ENCODE measurements around the gene LGMN. TPM values are rescaled to one million over a fixed set of nuclear protein-coding genes. Genes with fewer than 3 reads are reported as not detected.

The LGMN gene
- total and polyA plus RNA-seq, 2 of the 8 experiments (the other 6 are each of a cell fraction or from before 2014, with no cell fraction given), result 57.4 to 83.4 TPM

GRCh38 chr14:92703516-92703915, 44.9 kb downstream of the LGMN start:
- Histone ChIP-seq H3K23ac (ENCODE audit: insufficient read length) (no peak overlapping the region), H3K4ac (replicated peaks; ENCODE audit: insufficient read length, low read depth, low read length) (no peak overlapping the region), H3K27me3 (replicated peaks in 1 of 4; ENCODE audit: control insufficient read depth in 3 of 4, extremely low read depth in 1 of 4, insufficient read depth in 3 of 4, low read length in 3 of 4) (no peaks in the 10 kb centered on the region), H4K91ac (replicated peaks; ENCODE audit: insufficient read length, low read length) (no peak overlapping the region), H3K18ac (ENCODE audit: extremely low read depth, low read length) (no peak overlapping the region), H4K8ac (ENCODE audit: extremely low read depth, insufficient read depth, low read length) (no peak overlapping the region), H3K23me2 (ENCODE audit: low read depth, low read length) (no peaks in the 10 kb centered on the region), H3K9ac (replicated peaks in 1 of 4; ENCODE audit: extremely low read depth in 1 of 4, low read depth in 3 of 4, low read length in 3 of 4) (no peak overlapping the region), H3K79me2 (ENCODE audit: control insufficient read depth in 1 of 2, insufficient read depth in 2 of 2, low read length in 2 of 2) (no peaks in the 10 kb centered on the region), H2BK120ac (replicated peaks; ENCODE audit: low read depth, low read length) (no peak overlapping the region), H3K4me3 (ENCODE audit: extremely low read depth in 1 of 4, insufficient read depth in 2 of 4, low read depth in 3 of 4, low read length in 4 of 4) (no peak overlapping the region), H2BK20ac (ENCODE audit: low read length) (no peak overlapping the region), H3K9me3 (ENCODE audit: insufficient read depth in 2 of 2, low read depth in 1 of 2, low read length in 1 of 2) (no peaks in the 10 kb centered on the region), H3K14ac (ENCODE audit: insufficient read length) (no peak overlapping the region), H2BK12ac (ENCODE audit: low read depth, low read length) (no peak overlapping the region), H3K27ac (ENCODE audit: low read depth, low read length) (no peak overlapping the region), H3K79me1 (ENCODE audit: low read depth, low read length) (no peaks in the 10 kb centered on the region), H2BK5ac (ENCODE audit: low read depth, low read length) (no peak overlapping the region), H4K5ac (ENCODE audit: insufficient read length, low read depth, low read length) (no peak overlapping the region), H3K4me1 (replicated peaks in 1 of 4; ENCODE audit: control insufficient read depth in 3 of 4, insufficient read depth in 4 of 4, low read length in 3 of 4) (no peaks in the 10 kb centered on the region), H2AK5ac (ENCODE audit: low read depth, low read length) (no peak overlapping the region), H4K20me1 (replicated peaks in 1 of 2; ENCODE audit: control insufficient read depth in 1 of 2, insufficient read depth in 2 of 2, low read length in 2 of 2) (no peaks in the 10 kb centered on the region), H3K4me2 (ENCODE audit: insufficient read depth in 1 of 2, low read depth in 2 of 2, low read length in 2 of 2) (no peak overlapping the region), H2BK15ac (ENCODE audit: low read length) (no peak overlapping the region), H3K56ac (replicated peaks; ENCODE audit: insufficient read length, low read depth, low read length) (no peak overlapping the region), H3K36me3 (ENCODE audit: control insufficient read depth in 2 of 4, insufficient read depth in 4 of 4, low read length in 3 of 4) (peaks cover 0 to 14% (median 1%) of the 10 kb centered on the region in 4 experiments; a peak in 5 of 8 replicates), H2AFZ (ENCODE audit: low read length) (no peak overlapping the region)
- FAIRE-seq (no peak), DNase-seq (ENCODE audit: low read depth in 1 of 2, low spot score in 2 of 2) (no peak)
- 95% methylated on average over 10 of the region's 10 CpGs; no CpG with 5 or more reads in 1 of the 2 experiments for WGBS, 2 experiments (ENCODE audit: extremely low coverage in 1 of 2, insufficient coverage in 1 of 2, insufficient read length in 1 of 2, insufficient replicate concordance in 2 of 2, low coverage in 1 of 2, low lambda C conversion rate in 2 of 2, missing lambda C conversion rate in 1 of 2)
- TF ChIP-seq NRF1 (IDR thresholded peaks at IDR 0.05; ENCODE audit: low read depth, low read length) (no peak), SAP30 (IDR thresholded peaks at IDR 0.05; ENCODE audit: insufficient read depth, insufficient replicate concordance, low read length) (no peak), ZNF274 (IDR thresholded peaks at IDR 0.05; ENCODE audit: borderline replicate concordance, extremely low read depth, low read length) (no peak), CHD1 (IDR thresholded peaks at IDR 0.05; ENCODE audit: low read depth, low read length) (no peak)
- POLR2A ChIA-PET (ENCODE audit: partially characterized antibody), result no interaction called here
- CTCF ChIA-PET (ENCODE audit: partially characterized antibody), result interaction anchor here (0.9 to 2.1 kb wide), 6 partner anchors 9 to 80 kb away, joined by 3 to 5 read pairs (median 4); no protein-coding TSS in a partner anchor

All from H1 (cell line).